Right lobe of liver (tissue), 6 donors: ENCODE measurements around the gene DNAJB5. TPM values are rescaled to one million over a fixed set of nuclear protein-coding genes. Genes with fewer than 3 reads are reported as not detected.

Experiments used
- ATAC-seq, 4 donors: fragments of 200-7000 bp; cut with Tn5 transposase; one replicate each; pipeline ENCODE4 v1.9.1; 2020; ENCODE audit warnings: mild to moderate bottlenecking in 4 of 4, moderate library complexity in 4 of 4
- DNase-seq, 3 donors: peaks; one replicate each; pipeline ENCODE4 v3.0.0-alpha.2; 2020
- H3K27ac ChIP-seq, 3 donors: fragments of 200-600 bp; one replicate each; pipeline ENCODE4 v1.8.0; 2022
- H3K27me3 ChIP-seq, 2 donors: fragments of 200-600 bp; one replicate each; pipeline ENCODE4 v1.8.0; 2022
- H3K36me3 ChIP-seq, 4 donors: fragments of 200-600 bp; sonication (generic) in 1 of 4; one replicate each; pipeline versions ENCODE4 v1.5.1 to v1.8.0; 2017 to 2022; ENCODE audit warnings: control low read depth in 1 of 4
- H3K4me1 ChIP-seq, 4 donors: fragments of 200-600 bp; sonication (generic) in 1 of 4; one replicate each; pipeline versions ENCODE4 v1.5.1 to v1.8.0; 2017 to 2022; ENCODE audit warnings: control low read depth in 1 of 4
- H3K4me3 ChIP-seq, 3 donors: fragments of 200-600 bp; one replicate each; pipeline ENCODE4 v1.8.0; 2022
- H3K9me3 ChIP-seq, 4 donors: fragments of 200-600 bp; sonication (generic) in 1 of 4; one replicate each; pipeline versions ENCODE4 v1.5.1 to v1.8.0; 2017 to 2022; ENCODE audit warnings: control low read depth in 1 of 4
- CTCF ChIP-seq, 4 donors: fragments of 200-600 bp in 3 of 4; fragments of 450-650 bp in 1 of 4; IDR thresholded peaks; one replicate each; pipeline versions ENCODE4 v1.5.1 to v1.8.0; 2016 to 2022; ENCODE audit warnings: antibody characterized with exemption in 4 of 4, mild to moderate bottlenecking in 2 of 4
- POLR2A ChIP-seq: fragments of 450-650 bp; IDR thresholded peaks from one replicate; pipeline ENCODE4 v1.6.1; 2017; ENCODE audit warnings: antibody characterized with exemption, mild to moderate bottlenecking
- WGBS: methylation state at CpG from one replicate; pipeline ENCODE4 v1.1.6; 2018; ENCODE audit warnings: low coverage, low lambda C conversion rate; ENCODE audit not compliant: insufficient coverage; ENCODE audit errors: missing lambda C conversion rate; 5-methylcytosine and 5-hydroxymethylcytosine counted together
- intact Hi-C, 2 donors: fragments of 100-400 bp; cut with DNase I; formaldehyde crosslinking; loops; one replicate each; pipeline versions ENCODE4 v1.11.2 to v1.14.1; 2022
- total RNA-seq, 6 experiments: library from RNA; depleted of rRNA in 2 of 6; stranded (reverse); fragments of >200 nt in 2 of 6; fragmentation: NEBNext Ultra II Directional in 3 of 6; extraction: Animal tissue kit (Norgen Biotek cat#: 25700) in 3 of 6; gene quantifications; one replicate each; pipeline versions ENCODE4 v1.1.0 to v1.2.4, GENCODE V29; 2016 to 2023
- donor health status: DM: no; HTN: yes; CAD: no.
- donor health status: DM: no; HTN: no; CAD: no.
- donor health status: DM: no; HTN: no; CAD: no.
- donor health status: DM: no; HTN: yes; CAD: no.
- donor health status: DM: no; HTN: yes; CAD: no.

DNAJB5 gene
- total RNA-seq, 6 experiments from 2014 or later: 1.1 to 3.5 (median 1.7) TPM

GRCh38 chr9:34990908-34991606 is 1.5 kb downstream of the DNAJB5 start:
- intact Hi-C loops: no loop called here
- ATAC-seq (no peak), DNase-seq (no peak)
- Histone ChIP-seq H3K27ac (peak overlapping the region in 1 of 3 donors; percentile 84), H3K4me3 (no peak overlapping the region), H3K27me3 (no peaks in the 10 kb centered on the region), H3K4me1 (peaks cover 0 to 10% (median 0%) of the 10 kb centered on the region in 4 donors), H3K9me3 (no peaks in the 10 kb centered on the region), H3K36me3 (no peaks in the 10 kb centered on the region)
- WGBS: 78% methylated on average over 5 of the region's 7 CpGs
- TF ChIP-seq POLR2A (no peak), CTCF (IDR thresholded peaks at IDR 0.05) (no peak)

DNA sequence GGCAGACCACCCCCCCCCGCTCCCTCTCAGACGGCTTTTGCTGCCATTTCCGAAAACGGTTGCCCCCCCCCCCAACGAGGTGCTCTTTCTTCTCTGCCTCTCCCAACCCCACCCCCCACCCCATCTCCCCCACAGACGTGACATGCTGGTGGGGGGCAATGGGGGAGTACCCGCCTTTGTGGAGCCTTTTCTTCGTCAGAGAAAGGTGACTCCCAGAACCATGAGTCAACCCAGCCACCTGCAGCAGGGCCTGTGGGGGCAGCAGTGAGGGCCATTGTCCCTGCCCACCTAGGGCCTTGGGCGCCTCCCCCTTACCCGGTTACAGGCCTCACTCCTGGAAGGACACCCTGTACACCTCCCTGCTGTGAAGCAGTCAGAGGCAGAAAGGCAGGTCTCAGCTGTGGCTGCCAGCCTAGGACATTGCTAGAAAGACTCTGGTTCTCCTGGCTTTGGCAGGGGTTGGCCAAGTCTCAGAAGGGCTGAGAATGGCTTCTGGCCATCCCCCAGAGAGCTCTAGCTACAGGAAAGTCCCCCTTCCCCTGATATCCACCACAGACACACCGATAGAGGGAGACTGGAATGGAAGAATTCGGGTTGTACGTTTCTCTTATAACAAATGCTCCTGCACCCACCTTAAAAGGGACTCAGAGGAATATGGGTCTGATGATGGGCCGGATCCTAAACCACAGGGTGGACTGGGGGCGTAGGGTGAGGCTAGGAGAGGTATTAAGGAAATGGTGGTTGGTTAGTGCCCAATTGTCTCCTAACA is 2.2 kb downstream of the DNAJB5 start:
- TF ChIP-seq POLR2A: no peak
- TF ChIP-seq CTCF (IDR thresholded peaks at IDR 0.05): no peak
- intact Hi-C loops: no loop called here
- ATAC-seq (no peak), DNase-seq (no peak)
- Histone ChIP-seq H3K4me1 (peaks cover 0 to 10% (median 3%) of the 10 kb centered on the region in 4 donors), H3K27ac (no peak overlapping the region), H3K4me3 (no peak overlapping the region), H3K27me3 (no peaks in the 10 kb centered on the region), H3K9me3 (no peaks in the 10 kb centered on the region), H3K36me3 (no peaks in the 10 kb centered on the region)
- WGBS: 74% methylated on average over 5 of the region's 15 CpGs

GRCh38 chr9:34992376-34992951 is 2.9 kb downstream of the DNAJB5 start:
- no peak for TF ChIP-seq CTCF (IDR thresholded peaks at IDR 0.05)
- no peak for TF ChIP-seq POLR2A
- Histone ChIP-seq H3K4me3 (no peak overlapping the region), H3K27me3 (no peaks in the 10 kb centered on the region), H3K9me3 (no peaks in the 10 kb centered on the region), H3K4me1 (peaks cover 0 to 16% (median 6%) of the 10 kb centered on the region in 4 donors), H3K27ac (peak overlapping the region in 1 of 3 donors; percentile 41), H3K36me3 (no peaks in the 10 kb centered on the region)
- ATAC-seq (peak in 1 of 4 donors; percentile 0), DNase-seq (peak in 1 of 3 donors; percentile 56)
- intact Hi-C loops: no loop called here
- WGBS: 56% methylated on average over 5 of the region's 16 CpGs

DNA sequence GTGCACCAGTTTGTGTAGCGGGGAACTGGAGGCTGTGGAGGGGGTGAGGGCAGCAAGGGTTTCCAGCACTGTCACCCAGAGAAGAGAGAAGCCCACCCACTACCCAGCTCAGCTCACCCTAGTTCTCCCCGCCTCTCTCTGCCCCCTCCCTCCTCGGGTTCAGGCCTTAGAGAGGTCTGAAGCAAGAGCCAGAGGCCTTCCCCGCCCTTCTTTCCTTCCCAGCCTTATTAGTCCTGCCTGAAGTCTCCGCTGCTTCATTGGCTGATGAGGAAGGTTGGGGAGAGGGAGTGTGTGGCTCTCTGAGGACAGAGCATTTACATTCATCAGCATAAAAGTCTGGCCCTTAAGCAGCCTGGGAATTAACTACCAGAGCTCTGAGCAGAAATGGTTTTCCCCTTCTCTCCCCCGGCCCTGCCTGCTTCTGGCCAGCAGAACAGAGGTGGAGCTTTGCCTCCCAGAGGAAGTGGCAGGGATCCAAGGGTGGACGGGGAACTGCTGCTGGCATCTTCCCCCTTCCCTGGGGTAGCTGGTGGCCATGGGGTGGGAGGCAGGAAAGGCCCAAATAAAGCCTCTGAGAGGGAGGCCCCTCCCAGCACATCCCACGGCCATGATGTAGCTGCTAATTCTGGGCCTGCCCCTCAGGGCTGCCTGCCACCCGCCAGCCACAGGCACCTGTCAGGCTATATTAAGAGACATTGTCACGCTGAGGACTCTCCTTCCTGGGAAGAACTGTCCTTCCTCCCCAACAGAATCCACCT is 4.1 kb downstream of the DNAJB5 start:
- DNase-seq: peak in 1 of 3 donors; percentile 52
- intact Hi-C loops: no loop called here
- no peak for TF ChIP-seq CTCF (IDR thresholded peaks at IDR 0.05)
- Histone ChIP-seq H3K27me3 (no peaks in the 10 kb centered on the region), H3K4me3 (no peak overlapping the region), H3K9me3 (no peaks in the 10 kb centered on the region), H3K27ac (peak overlapping the region in 2 of 3 donors; percentile 36 to 57), H3K36me3 (no peaks in the 10 kb centered on the region), H3K4me1 (peaks cover 0 to 23% (median 9%) of the 10 kb centered on the region in 4 donors)
- ATAC-seq: no peak
- 50% methylated on average over 5 of the region's 10 CpGs for WGBS
